IMR-90 (cell line): Measurements from ENCODE around the gene KIAA1586. TPM values are rescaled to one million over a fixed set of nuclear protein-coding genes. Genes with fewer than 3 reads are reported as not detected.
A peak's percentile ranks its signal among the peaks of the same experiment; 100 is the strongest.

ENCODE experiments used
- ATAC-seq: fragments of 200-7000 bp; cut with Tn5 transposase; 2 replicates; pipeline ENCODE4 v1.9.1; 2020; ENCODE audit warnings: low read depth, mild to moderate bottlenecking, moderate library complexity
- BruUV-seq: library from RNA; stranded (reverse); fragments of 400-500 nt; replicated peaks from 2 replicates; lab custom pipeline; 2021; lab: Mats Ljungman, UMichigan
- CTCF ChIA-PET: fragments of 300-600 bp; formaldehyde crosslinking; extraction: SDS; loops from one replicate; lab custom pipeline; 2021; ENCODE audit warnings: antibody characterized with exemption; lab: Yijun Ruan, JAX
- POLR2A ChIA-PET: fragments of 300-600 bp; sonication (Branson Sonifier 250); formaldehyde crosslinking; loops from one replicate; lab custom pipeline; 2022; ENCODE audit warnings: antibody characterized with exemption; ENCODE audit not compliant: unreplicated experiment; lab: Charles Lee
- DNase-seq: peaks from one replicate; pipeline ENCODE4 v3.0.0; 2013
- H2AFZ ChIP-seq: replicated peaks from 2 replicates; pipeline ENCODE3; 2013; ENCODE audit warnings: low read length, mild to moderate bottlenecking; ENCODE audit not compliant: poor library complexity
- H2AK5ac ChIP-seq: 2 replicates; pipeline ENCODE4 v1.6.1; 2013; ENCODE audit warnings: low read depth, low read length, inconsistent platforms
- H2AK9ac ChIP-seq: replicated peaks from 2 replicates; pipeline ENCODE3; 2013; ENCODE audit warnings: mild to moderate bottlenecking, low read depth, low read length, moderate library complexity; ENCODE audit not compliant: poor library complexity
- H2BK120ac ChIP-seq: 2 replicates; pipeline ENCODE4 v1.6.1; 2013; ENCODE audit warnings: low read depth, low read length, inconsistent platforms
- H2BK15ac ChIP-seq: 3 replicates; pipeline ENCODE4 v1.6.1; 2013; ENCODE audit warnings: low read depth, low read length, inconsistent platforms
- H2BK20ac ChIP-seq: 2 replicates; pipeline ENCODE4 v1.6.1; 2013; ENCODE audit warnings: low read depth, mild to moderate bottlenecking, inconsistent platforms, low read length, moderate library complexity
- H2BK5ac ChIP-seq: 2 replicates; pipeline ENCODE4 v1.6.1; 2013; ENCODE audit warnings: mild to moderate bottlenecking, low read depth, low read length, inconsistent platforms; ENCODE audit not compliant: poor library complexity, severe bottlenecking
- H3K14ac ChIP-seq: replicated peaks from 2 replicates; pipeline ENCODE4 v1.6.1; 2013; ENCODE audit warnings: low read depth, low read length, inconsistent platforms
- H3K18ac ChIP-seq: 2 replicates; pipeline ENCODE4 v1.6.1; 2013; ENCODE audit warnings: low read depth, low read length, control low read depth
- H3K23ac ChIP-seq: 2 replicates; pipeline ENCODE4 v1.6.1; 2013; ENCODE audit warnings: low read depth, low read length, inconsistent platforms
- H3K27ac ChIP-seq: 2 replicates; pipeline ENCODE4 v1.5.1; 2013; ENCODE audit warnings: mild to moderate bottlenecking, control low read depth, low read length; ENCODE audit not compliant: insufficient read depth
- H3K27me3 ChIP-seq: 2 replicates; pipeline ENCODE4 v1.6.1; 2013; ENCODE audit warnings: low read length; ENCODE audit not compliant: control insufficient read depth, insufficient read depth
- H3K36me3 ChIP-seq: 2 replicates; pipeline ENCODE4 v1.6.1; 2013; ENCODE audit warnings: low read length, mixed read lengths; ENCODE audit not compliant: control insufficient read depth, insufficient read depth
- H3K4ac ChIP-seq: 2 replicates; pipeline ENCODE4 v1.6.1; 2013; ENCODE audit warnings: low read depth, low read length, inconsistent platforms
- H3K4me1 ChIP-seq: 2 replicates; pipeline ENCODE4 v1.6.1; 2013; ENCODE audit warnings: low read length, mixed read lengths; ENCODE audit not compliant: control insufficient read depth, insufficient read depth
- H3K4me2 ChIP-seq: 2 replicates; pipeline ENCODE4 v1.6.1; 2013; ENCODE audit warnings: low read depth, mild to moderate bottlenecking, control low read depth, low read length, moderate library complexity
- H3K4me3 ChIP-seq: 2 replicates; pipeline ENCODE4 v1.5.1; 2013; ENCODE audit warnings: low read depth, mild to moderate bottlenecking, control low read depth, low read length, moderate library complexity; ENCODE audit not compliant: insufficient read depth
- H3K56ac ChIP-seq: 2 replicates; pipeline ENCODE4 v1.6.1; 2013; ENCODE audit warnings: low read length, inconsistent platforms; ENCODE audit not compliant: insufficient read depth; ENCODE audit errors: extremely low read depth
- H3K79me1 ChIP-seq, 2 experiments: 2 replicates each; pipeline ENCODE4 v1.6.1; 2013; ENCODE audit warnings: low read length in 2 of 2, inconsistent platforms in 1 of 2, low read depth in 1 of 2
- H3K9ac ChIP-seq: 2 replicates; pipeline ENCODE4 v1.6.1; 2013; ENCODE audit warnings: low read depth, low read length, control low read depth
- H3K9me1 ChIP-seq: 2 replicates; pipeline ENCODE4 v1.6.1; 2013; ENCODE audit warnings: low read length, inconsistent platforms; ENCODE audit not compliant: insufficient read depth
- H3K9me3 ChIP-seq: 2 replicates; pipeline ENCODE4 v1.6.1; 2013; ENCODE audit warnings: low read length; ENCODE audit not compliant: control insufficient read depth, insufficient read depth
- H4K20me1 ChIP-seq: 2 replicates; pipeline ENCODE4 v1.6.1; 2013; ENCODE audit warnings: low read length, inconsistent platforms; ENCODE audit not compliant: insufficient read depth
- H4K5ac ChIP-seq: 2 replicates; pipeline ENCODE4 v1.6.1; 2013; ENCODE audit warnings: mild to moderate bottlenecking, low read depth, low read length, control low read depth
- H4K8ac ChIP-seq, 2 experiments: 2 replicates each; pipeline ENCODE4 v1.6.1; 2013; ENCODE audit warnings: low read depth in 2 of 2, low read length in 2 of 2, control low read depth in 1 of 2, inconsistent platforms in 1 of 2
- H4K91ac ChIP-seq: 2 replicates; pipeline ENCODE4 v1.6.1; 2013; ENCODE audit warnings: low read depth, low read length, inconsistent platforms; ENCODE audit not compliant: insufficient read depth
- MXI1 ChIP-seq: IDR thresholded peaks from 2 replicates; pipeline ENCODE4 v1.6.1; 2012; ENCODE audit warnings: low read depth, mild to moderate bottlenecking, low read length, moderate library complexity, borderline replicate concordance
- WGBS, 2 experiments: methylation state at CpG; one replicate each; pipeline versions ENCODE4 v1.1.5 to v1.1.7; 2013; ENCODE audit warnings: missing lambda C conversion rate in 2 of 2; ENCODE audit not compliant: insufficient read length in 1 of 2; ENCODE audit errors: extremely low coverage in 2 of 2; 5-methylcytosine and 5-hydroxymethylcytosine counted together
- dilution Hi-C: fragments of 300-500 bp; cut with HindIII; formaldehyde crosslinking; loops from one replicate; pipeline ENCODE4 v1.14.3; 2018; ENCODE audit warnings: low sequenced_read_pairs; ENCODE audit not compliant: unreplicated experiment
- in situ Hi-C: fragments of 300-500 bp; cut with MboI; formaldehyde crosslinking; loops from 3 replicates; pipeline ENCODE4 v1.14.3; 2019; ENCODE audit warnings: low sequenced_read_pairs, inconsistent platforms, mixed read lengths
- intact Hi-C: fragments of 100-400 bp; cut with micrococcal nuclease; formaldehyde crosslinking; loops from 2 replicates; pipeline ENCODE4 v1.10.0; 2022
- polyA plus RNA-seq, 3 experiments: library from polyadenylated mRNA; depleted of rRNA; stranded (reverse); fragments of >200 nt; gene quantifications; 2 replicates each; pipeline ENCODE4 v1.2.3, GENCODE V29; 2012; ENCODE audit warnings: low replicate concordance in 1 of 3
- total RNA-seq: library from RNA; depleted of rRNA; stranded (reverse); fragments of >200 nt; gene quantifications from 2 replicates; pipeline ENCODE4 v1.2.3, GENCODE V29; 2012

KIAA1586 gene
- total and polyA plus RNA-seq, 2 of the 4 experiments (the other 2 are of a cell fraction): 3.6 to 3.8 TPM

DNA sequence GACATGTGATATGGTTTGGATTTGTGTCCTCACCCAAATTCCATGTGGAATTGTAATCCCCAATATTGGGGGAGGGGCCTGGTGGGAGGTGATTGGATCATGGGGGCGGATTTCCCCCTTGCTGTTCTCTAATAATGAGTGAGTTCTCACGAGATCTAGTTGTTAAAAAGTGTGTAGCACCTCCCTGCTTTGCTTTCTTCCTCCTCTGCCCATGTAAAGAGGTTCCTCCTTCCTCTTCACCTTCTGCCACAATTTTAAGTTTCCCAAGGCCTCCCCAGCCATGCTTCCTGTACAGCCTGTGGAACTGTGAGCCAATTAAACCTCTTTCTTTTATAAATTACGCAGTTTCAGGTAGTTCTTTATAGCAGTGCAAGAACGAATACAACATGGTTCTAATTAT, 41.4 kb downstream of the KIAA1586 start:
- peak overlapping the region; percentile 80; the same call in 1 of the 2 replicates for H3K27ac ChIP-seq
- H3K4ac ChIP-seq: peak overlapping the region; percentile 62
- H3K4me2 ChIP-seq: peak overlapping the region; percentile 46; the same call in 1 of the 2 replicates
- H3K56ac ChIP-seq: no peak overlapping the region
- ChIA-PET CTCF (no interaction called here), POLR2A (no interaction called here)
- DNase-seq: peak; percentile 20
- no peak overlapping the region for H2AFZ ChIP-seq
- no peaks in the 10 kb centered on the region; the same call in 1 of the 2 replicates for H3K9me1 ChIP-seq
- WGBS, 2 experiments: no CpG with 5 or more reads among the region's 4 CpGs
- H4K5ac ChIP-seq: no peak overlapping the region; the same call in 1 of the 2 replicates
- no peak overlapping the region for H3K4me3 ChIP-seq
- 0 out of 4 replicates have a peak, but pooled peaks cover 0 to 4% of the 10 kb centered on the region in 2 experiments for H3K79me1 ChIP-seq
- in situ Hi-C loops: no loop called here
- peak overlapping the region; percentile 55; the same call in 1 of the 2 replicates for H3K23ac ChIP-seq
- H3K18ac ChIP-seq: peak overlapping the region; percentile 74; the same call in 1 of the 2 replicates
- no peak overlapping the region for H3K9ac ChIP-seq
- H2BK15ac ChIP-seq: no peak overlapping the region; the same call in 2 of the 3 replicates
- no peaks in the 10 kb centered on the region for H3K27me3 ChIP-seq
- no peaks in the 10 kb centered on the region for H3K36me3 ChIP-seq
- H3K4me1 ChIP-seq: peaks cover 10% of the 10 kb centered on the region
- dilution Hi-C loops: no loop called here
- peak overlapping the region; percentile 15 for H2BK120ac ChIP-seq
- H3K9me3 ChIP-seq: no peaks in the 10 kb centered on the region
- no TSS peak for BruUV-seq
- H2BK5ac ChIP-seq: peak overlapping the region; percentile 91
- no peak overlapping the region for H2AK5ac ChIP-seq
- peak overlapping the region; percentile 8; the same call in 1 of the 2 replicates for H2BK20ac ChIP-seq
- H4K20me1 ChIP-seq: peaks cover 14% of the 10 kb centered on the region; the same call in 1 of the 2 replicates
- no peak overlapping the region; the same call in 1 of the 2 replicates for H3K14ac ChIP-seq
- no peak for ATAC-seq
- TF ChIP-seq MXI1: no peak
- H4K8ac ChIP-seq: peak overlapping the region in 1 of 2 experiments; percentile 13; a peak in 2 of 4 replicates
- H4K91ac ChIP-seq: peak overlapping the region; percentile 52
- H2AK9ac ChIP-seq: no peak overlapping the region
- intact Hi-C loops: loop anchor here (5.0 kb wide), 1 partner anchor 186 kb away; no protein-coding TSS in a partner anchor
